Lower leg skin (tissue), 4 donors: ENCODE measurements around the gene DPCD. TPM values are rescaled to one million over a fixed set of nuclear protein-coding genes. Genes with fewer than 3 reads are reported as not detected.

Experiments
- DNase-seq, 2 donors: peaks; one replicate each; pipeline ENCODE4 v3.0.0-alpha.2; 2019; ENCODE audit warnings: low spot score in 2 of 2
- H3K4me3 ChIP-seq: fragments of 200-600 bp; sonication (generic); 2 replicates; pipeline ENCODE4 v1.5.1; 2017; ENCODE audit warnings: mild to moderate bottlenecking, low read depth; ENCODE audit not compliant: poor library complexity, severe bottlenecking
- CTCF ChIP-seq, 3 donors: fragments of 450-650 bp; IDR thresholded peaks; one replicate each; pipeline ENCODE4 v1.5.1; 2016; ENCODE audit warnings: antibody characterized with exemption in 3 of 3, mild to moderate bottlenecking in 3 of 3, moderate library complexity in 2 of 3
- POLR2A ChIP-seq, 2 donors: fragments of 450-650 bp; IDR thresholded peaks; one replicate each; pipeline ENCODE4 v1.6.1; 2016 to 2017; ENCODE audit warnings: antibody characterized with exemption in 2 of 2, mild to moderate bottlenecking in 1 of 2, moderate library complexity in 1 of 2
- WGBS, 2 donors: methylation state at CpG; one replicate each; pipeline ENCODE4 v1.1.5; 2018; 5-methylcytosine and 5-hydroxymethylcytosine counted together
- intact Hi-C: fragments of 100-400 bp; cut with DNase I; formaldehyde crosslinking; loops from one replicate; pipeline ENCODE4 v1.15.0; 2023; ENCODE audit warnings: low total_unique reads
- total RNA-seq, 4 donors: library from RNA; depleted of rRNA; stranded (reverse); fragments of >200 nt; gene quantifications; one replicate each; pipeline ENCODE4 v1.1.0, GENCODE V29; 2016

The DPCD gene
- total RNA-seq, 4 donors from 2014 or later, result 9.6 to 18.4 (median 11.4) TPM

- H3K4me3 ChIP-seq, result no peak overlapping the region
- intact Hi-C loops, result no loop called here
- no peak for TF ChIP-seq POLR2A (IDR thresholded peaks at IDR 0.05)
- TF ChIP-seq CTCF (IDR thresholded peaks at IDR 0.05), result no peak
- WGBS, 2 donors, result 92 to 95% methylated on average over 2 of the region's 2 CpGs
- DNase-seq, result no peak
These were observed 15.3 kb upstream of the DPCD start for GRCh38 chr10:101572785-101573184.

GRCh38 chr10:101573885-101574753, 14.0 kb upstream of the DPCD start:
- intact Hi-C loops, result no loop called here
- TF ChIP-seq POLR2A (IDR thresholded peaks at IDR 0.05), result no peak
- TF ChIP-seq CTCF (IDR thresholded peaks at IDR 0.05), result no peak
- no peak for DNase-seq
- H3K4me3 ChIP-seq, result no peak overlapping the region
- 85% methylated on average over 24 to 25 of the region's 25 CpGs for WGBS, 2 donors

- DNase-seq, result no peak
- WGBS, 2 donors, result 89 to 90% methylated on average over 2 to 3 of the region's 3 CpGs
- H3K4me3 ChIP-seq, result no peak overlapping the region
- intact Hi-C loops, result no loop called here
- TF ChIP-seq POLR2A (IDR thresholded peaks at IDR 0.05) (no peak), CTCF (IDR thresholded peaks at IDR 0.05) (no peak)
These were observed 13.0 kb upstream of the DPCD start for GRCh38 chr10:101575091-101575490.

- H3K4me3 ChIP-seq, result no peak overlapping the region
These were observed 12.4 kb upstream of the DPCD start for GRCh38 chr10:101575580-101576210.

GRCh38 chr10:101576211-101576863, 11.8 kb upstream of the DPCD start:
- whole genome bisulfite sequencing, 2 donors, result 85 to 87% methylated on average over 7 of the region's 7 CpGs
- intact Hi-C loops, result no loop called here
- DNase-seq, result no peak
- no peak overlapping the region for H3K4me3 ChIP-seq
- TF ChIP-seq CTCF (IDR thresholded peaks at IDR 0.05), result no peak
- no peak for TF ChIP-seq POLR2A (IDR thresholded peaks at IDR 0.05)

More at GRCh38 chr10:101575580-101576210, 12.4 kb upstream of the DPCD start:
- intact Hi-C loops, result no loop called here
- DNase-seq, result no peak
- 76 to 88% methylated on average over 7 of the region's 7 CpGs for WGBS, 2 donors
- TF ChIP-seq CTCF (IDR thresholded peaks at IDR 0.05), result no peak
- TF ChIP-seq POLR2A (IDR thresholded peaks at IDR 0.05), result no peak
